Measurements from ENCODE around the gene FOSL1.

DNA sequence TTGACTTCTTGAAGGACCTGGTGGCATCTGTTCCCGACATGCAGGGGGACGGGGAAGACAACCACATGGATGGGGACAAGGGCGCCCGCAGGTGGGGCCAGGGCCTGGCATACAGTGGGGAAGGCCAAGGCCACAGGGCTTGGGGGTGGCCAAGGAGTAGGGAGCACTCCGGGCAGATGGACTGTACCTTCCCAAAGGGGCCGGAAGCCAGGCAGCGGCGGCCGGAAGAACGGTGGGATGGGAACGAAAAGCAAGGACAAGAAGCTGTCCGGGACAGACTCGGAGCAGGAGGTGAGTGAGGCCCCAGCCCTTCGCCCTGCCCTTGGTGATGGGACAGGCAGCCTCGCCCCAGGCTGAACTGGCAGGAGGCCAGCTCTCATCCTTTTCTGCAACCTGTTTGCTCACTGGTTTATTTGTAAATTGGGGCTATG lies 20.2 kb upstream of the FOSL1 start:
- no peak for TF ChIP-seq NR3C1 (CRISPR knock-in tag; conservative IDR thresholded peaks at IDR 0.05; ENCODE audit: low read depth)
- TF ChIP-seq, protein P1, sequence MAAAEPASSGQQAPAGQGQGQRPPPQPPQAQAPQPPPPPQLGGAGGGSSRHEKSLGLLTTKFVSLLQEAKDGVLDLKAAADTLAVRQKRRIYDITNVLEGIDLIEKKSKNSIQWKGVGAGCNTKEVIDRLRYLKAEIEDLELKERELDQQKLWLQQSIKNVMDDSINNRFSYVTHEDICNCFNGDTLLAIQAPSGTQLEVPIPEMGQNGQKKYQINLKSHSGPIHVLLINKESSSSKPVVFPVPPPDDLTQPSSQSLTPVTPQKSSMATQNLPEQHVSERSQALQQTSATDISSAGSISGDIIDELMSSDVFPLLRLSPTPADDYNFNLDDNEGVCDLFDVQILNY (CRISPR knock-in tag; IDR thresholded peaks at IDR 0.05), result no peak
- TF ChIP-seq OVOL2 (CRISPR knock-in tag; IDR thresholded peaks at IDR 0.05; ENCODE audit: borderline replicate concordance), result no peak
- TF ChIP-seq NFE2L1 (CRISPR knock-in tag; IDR thresholded peaks at IDR 0.05), result no peak
- TF ChIP-seq, protein P2, sequence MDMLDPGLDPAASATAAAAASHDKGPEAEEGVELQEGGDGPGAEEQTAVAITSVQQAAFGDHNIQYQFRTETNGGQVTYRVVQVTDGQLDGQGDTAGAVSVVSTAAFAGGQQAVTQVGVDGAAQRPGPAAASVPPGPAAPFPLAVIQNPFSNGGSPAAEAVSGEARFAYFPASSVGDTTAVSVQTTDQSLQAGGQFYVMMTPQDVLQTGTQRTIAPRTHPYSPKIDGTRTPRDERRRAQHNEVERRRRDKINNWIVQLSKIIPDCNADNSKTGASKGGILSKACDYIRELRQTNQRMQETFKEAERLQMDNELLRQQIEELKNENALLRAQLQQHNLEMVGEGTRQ (CRISPR knock-in tag; IDR thresholded peaks at IDR 0.05), result no peak
- no peak for TF ChIP-seq ZNF138 (CRISPR knock-in tag; conservative IDR thresholded peaks at IDR 0.05)
- no peak for TF ChIP-seq ZNF317 (CRISPR knock-in tag; IDR thresholded peaks at IDR 0.05; ENCODE audit: borderline replicate concordance, low read depth)
- TF ChIP-seq, protein P3, sequence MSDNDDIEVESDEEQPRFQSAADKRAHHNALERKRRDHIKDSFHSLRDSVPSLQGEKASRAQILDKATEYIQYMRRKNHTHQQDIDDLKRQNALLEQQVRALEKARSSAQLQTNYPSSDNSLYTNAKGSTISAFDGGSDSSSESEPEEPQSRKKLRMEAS (CRISPR knock-in tag; IDR thresholded peaks at IDR 0.05), result no peak
- TF ChIP-seq, protein P4, sequence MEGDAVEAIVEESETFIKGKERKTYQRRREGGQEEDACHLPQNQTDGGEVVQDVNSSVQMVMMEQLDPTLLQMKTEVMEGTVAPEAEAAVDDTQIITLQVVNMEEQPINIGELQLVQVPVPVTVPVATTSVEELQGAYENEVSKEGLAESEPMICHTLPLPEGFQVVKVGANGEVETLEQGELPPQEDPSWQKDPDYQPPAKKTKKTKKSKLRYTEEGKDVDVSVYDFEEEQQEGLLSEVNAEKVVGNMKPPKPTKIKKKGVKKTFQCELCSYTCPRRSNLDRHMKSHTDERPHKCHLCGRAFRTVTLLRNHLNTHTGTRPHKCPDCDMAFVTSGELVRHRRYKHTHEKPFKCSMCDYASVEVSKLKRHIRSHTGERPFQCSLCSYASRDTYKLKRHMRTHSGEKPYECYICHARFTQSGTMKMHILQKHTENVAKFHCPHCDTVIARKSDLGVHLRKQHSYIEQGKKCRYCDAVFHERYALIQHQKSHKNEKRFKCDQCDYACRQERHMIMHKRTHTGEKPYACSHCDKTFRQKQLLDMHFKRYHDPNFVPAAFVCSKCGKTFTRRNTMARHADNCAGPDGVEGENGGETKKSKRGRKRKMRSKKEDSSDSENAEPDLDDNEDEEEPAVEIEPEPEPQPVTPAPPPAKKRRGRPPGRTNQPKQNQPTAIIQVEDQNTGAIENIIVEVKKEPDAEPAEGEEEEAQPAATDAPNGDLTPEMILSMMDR (IDR thresholded peaks at IDR 0.05), result no peak
- no peak for TF ChIP-seq NFYB (CRISPR knock-in tag; conservative IDR thresholded peaks at IDR 0.05; ENCODE audit: low read depth)
- TF ChIP-seq JUN (CRISPR knock-in tag; IDR thresholded peaks at IDR 0.05), result no peak
